Left lobe of liver (tissue), 2 donors: ENCODE results near the gene RARRES2. TPM values are rescaled to one million over a fixed set of nuclear protein-coding genes. Genes with fewer than 3 reads are reported as not detected.

ENCODE experiments used
- ATAC-seq: fragments of 200-7000 bp; cut with Tn5 transposase; one replicate; pipeline ENCODE4 v1.9.1; 2020; ENCODE audit warnings: mild to moderate bottlenecking, moderate library complexity
- DNase-seq: peaks from one replicate; pipeline ENCODE4 v3.0.0-alpha.2; 2020; ENCODE audit warnings: low spot score
- total RNA-seq: library from RNA; stranded (reverse); gene quantifications from one replicate; pipeline ENCODE4 v1.2.1, GENCODE V29; 2021
- donor health status: DM: no; HTN: no; CAD: no; lungs with moderate emphysema.
- donor health status: DM: no; HTN: yes; CAD: no.

The RARRES2 gene
- total RNA-seq, 1 donor from 2014 or later, result 852 TPM

- ATAC-seq (no peak), DNase-seq (no peak)
These were observed 2.0 kb downstream of the RARRES2 start for GRCh38 chr7:150339409-150339809.

DNA sequence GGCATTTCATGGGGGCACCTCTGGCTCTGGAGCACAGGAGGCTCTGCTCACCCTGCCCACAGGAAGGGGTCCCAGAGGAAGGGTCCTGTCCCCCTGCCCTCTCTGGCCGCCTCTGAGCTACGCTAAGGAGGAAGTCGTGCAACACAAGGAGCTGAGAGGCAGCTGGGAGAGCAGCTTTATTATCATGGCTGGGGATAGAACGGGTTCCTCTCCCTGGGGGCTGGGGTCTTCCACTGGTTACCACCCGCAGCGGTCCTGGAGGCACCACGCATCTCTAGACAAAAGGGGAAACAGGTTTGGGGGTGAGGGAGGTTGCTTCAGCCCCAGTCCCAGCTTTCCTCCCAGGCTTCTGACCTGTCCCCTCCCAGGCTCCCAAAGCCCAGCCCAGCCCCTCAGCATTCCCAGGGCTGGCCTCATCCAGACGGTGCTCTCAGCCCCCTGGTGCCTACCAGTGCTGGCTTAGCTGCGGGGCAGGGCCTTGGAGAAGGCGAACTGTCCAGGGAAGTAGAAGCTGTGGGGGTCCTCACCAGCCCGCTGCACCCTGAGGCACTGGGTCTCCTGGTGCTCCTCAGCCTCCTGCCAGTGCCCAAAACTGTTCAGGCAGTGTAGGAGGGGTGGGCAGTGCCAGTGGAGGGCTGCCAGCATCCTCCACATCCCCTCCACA, 3.1 kb downstream of the RARRES2 start:
- no peak for DNase-seq
- no peak for ATAC-seq

DNA sequence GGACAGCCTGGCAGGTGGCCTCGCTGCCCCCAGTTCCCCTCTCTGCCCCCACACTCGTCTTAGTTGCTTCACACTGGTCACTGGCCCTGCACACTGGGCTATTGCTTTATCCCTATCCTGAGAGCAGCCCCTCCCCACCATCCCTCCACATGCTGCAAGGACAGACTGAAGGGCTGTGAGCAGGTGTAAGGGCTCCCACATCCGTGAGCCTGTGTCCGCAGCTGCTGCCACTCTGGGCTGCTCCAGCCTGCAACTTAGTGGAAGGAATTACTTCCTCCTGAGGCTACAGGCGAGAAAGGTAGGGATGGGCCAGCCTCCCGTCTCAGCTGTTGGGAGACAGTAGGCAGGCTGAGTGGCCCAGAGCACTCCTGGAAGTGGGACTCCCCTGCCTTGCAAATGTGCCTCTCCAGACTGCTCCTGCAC, 3.8 kb downstream of the RARRES2 start:
- ATAC-seq (no peak), DNase-seq (no peak)

DNA sequence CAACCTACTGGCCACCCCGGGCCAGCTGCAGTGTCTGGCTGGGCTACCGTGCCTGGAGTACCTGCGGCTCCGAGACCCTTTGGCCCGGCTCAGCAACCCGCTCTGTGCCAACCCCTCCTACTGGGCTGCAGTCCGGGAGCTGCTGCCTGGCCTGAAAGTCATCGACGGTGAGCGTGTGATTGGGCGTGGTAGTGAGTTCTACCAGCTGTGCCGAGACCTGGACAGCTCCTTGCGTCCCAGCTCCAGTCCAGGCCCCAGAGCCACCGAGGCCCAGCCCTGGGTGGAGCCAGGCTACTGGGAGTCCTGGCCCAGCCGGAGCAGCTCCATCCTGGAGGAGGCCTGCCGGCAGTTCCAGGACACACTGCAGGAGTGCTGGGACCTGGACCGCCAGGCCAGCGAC, 4.2 kb downstream of the RARRES2 start:
- ATAC-seq (peak; percentile 52), DNase-seq (peak; percentile 82)

DNA sequence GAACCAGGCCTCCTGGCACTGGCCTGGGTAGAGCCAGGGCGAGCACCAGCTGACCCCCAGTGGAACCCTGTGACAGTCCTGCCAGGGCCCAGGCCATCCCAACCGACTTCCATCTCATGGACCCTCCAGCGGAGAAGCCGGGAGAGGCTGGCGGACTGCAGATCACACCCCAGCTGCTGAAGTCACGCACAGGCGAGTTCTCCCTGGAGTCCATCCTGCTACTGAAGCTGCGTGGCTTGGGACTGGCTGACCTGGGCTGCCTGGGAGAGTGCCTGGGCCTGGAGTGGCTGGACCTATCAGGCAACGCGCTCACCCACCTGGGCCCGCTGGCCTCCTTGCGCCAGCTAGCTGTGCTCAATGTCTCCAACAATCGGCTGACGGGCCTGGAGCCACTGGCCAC, 4.7 kb downstream of the RARRES2 start:
- DNase-seq (no peak), ATAC-seq (peak; percentile 4)

- ATAC-seq (peak; percentile 55), DNase-seq (peak; percentile 84)
These were observed 5.7 kb downstream of the RARRES2 start for GRCh38 chr7:150335774-150336112.

GRCh38 chr7:150335108-150335773, 6.2 kb downstream of the RARRES2 start:
- DNase-seq (no peak), ATAC-seq (peak; percentile 40)

GRCh38 chr7:150334108-150334507, 7.3 kb downstream of the RARRES2 start:
- DNase-seq, result no peak

DNA sequence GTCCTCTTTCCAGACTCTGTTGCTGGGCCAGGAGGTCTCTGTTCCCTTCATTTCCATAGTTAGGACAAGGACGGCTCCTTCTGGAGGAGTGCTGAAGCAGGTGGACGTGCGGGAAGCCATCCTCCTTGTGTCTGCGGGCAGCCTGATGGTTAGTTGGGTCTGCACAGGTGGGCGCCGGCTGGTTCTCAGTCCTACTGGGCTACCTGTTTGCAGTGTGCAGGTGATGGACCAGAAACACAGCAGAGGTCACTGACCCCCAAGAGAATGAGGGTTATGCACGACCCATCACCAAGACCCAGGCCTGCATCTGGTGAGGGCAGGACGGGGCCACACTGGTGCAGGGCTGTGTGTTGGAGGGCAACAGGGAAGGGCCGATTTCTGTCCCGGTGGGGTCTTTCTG, 7.8 kb downstream of the RARRES2 start:
- DNase-seq (no peak), ATAC-seq (no peak)

More at GRCh38 chr7:150334108-150334507, 7.3 kb downstream of the RARRES2 start:
- ATAC-seq, result no peak

DNA sequence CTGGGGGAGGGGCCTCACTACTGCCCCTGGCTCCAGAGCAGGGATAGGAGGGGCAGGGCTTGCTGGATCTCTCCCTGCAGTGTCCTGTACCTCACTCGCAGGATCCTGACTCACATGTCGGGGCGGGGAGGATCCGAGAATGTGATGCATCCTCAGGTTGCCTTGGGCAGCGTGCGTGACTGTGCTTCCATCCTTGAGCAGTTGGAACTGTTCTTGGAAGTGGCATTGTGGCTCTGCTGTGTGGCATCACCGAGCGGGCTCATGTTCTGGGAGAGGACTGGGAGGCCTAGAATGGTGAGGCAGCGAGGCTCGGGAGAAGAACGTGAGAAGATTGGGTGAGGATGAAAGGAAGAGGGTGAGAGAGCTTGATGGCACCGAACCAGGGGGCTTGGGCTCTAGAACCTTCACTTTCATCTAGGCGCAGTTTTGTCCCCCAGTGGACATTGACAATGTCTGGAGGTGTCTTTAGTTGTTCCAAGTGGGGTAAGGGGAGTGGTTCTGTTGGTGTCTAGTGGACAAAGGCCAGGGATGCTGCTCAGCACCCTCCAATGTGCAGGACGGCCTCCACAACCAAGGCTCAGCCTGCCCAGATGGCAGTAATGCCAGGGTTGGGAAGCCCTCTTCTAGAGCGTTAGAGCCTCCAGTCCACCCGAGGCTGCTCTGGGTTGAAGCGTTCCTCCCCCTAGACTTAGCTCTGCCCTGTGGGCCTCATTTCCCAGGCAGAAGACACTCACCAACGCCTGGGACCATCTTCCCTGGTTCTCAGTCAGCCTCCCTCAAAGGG, 8.4 kb downstream of the RARRES2 start:
- ATAC-seq, result no peak

DNA sequence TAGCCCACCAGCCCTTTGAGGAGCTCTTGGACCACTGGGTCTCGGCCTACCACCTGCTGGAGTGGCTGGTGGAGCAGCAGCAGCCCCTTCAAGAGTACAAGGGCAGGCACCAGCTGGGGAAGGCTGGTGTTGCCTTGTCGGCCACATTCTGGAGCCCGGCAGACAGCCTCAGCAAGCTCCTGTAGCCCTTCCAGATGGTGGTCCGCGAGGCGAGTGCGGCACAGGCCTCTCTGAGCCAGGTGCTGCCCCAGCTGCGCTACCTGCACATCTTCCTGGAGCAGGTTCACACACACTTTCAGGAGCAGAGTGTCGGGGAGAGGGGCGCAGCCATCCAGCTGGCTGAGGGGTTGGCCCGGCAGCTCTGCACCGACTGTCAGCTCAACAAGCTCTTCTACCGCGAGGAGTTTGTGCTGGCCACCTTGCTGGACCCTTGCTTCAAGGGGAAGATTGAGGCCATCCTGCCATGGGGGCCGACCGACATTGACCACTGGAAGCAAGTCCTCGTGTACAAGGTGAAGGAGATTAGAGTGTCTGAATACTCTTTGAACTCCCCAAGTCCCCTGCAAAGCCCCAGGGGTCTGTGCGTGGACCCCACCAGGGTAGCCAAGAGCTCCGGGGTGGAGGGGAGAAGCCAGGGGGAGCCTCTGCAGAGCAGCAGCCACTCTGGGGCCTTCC, 11.1 kb downstream of the RARRES2 start:
- DNase-seq (no peak), ATAC-seq (no peak)

More for the DNA sequence above, 8.4 kb downstream of the RARRES2 start:
- no peak for DNase-seq

DNA sequence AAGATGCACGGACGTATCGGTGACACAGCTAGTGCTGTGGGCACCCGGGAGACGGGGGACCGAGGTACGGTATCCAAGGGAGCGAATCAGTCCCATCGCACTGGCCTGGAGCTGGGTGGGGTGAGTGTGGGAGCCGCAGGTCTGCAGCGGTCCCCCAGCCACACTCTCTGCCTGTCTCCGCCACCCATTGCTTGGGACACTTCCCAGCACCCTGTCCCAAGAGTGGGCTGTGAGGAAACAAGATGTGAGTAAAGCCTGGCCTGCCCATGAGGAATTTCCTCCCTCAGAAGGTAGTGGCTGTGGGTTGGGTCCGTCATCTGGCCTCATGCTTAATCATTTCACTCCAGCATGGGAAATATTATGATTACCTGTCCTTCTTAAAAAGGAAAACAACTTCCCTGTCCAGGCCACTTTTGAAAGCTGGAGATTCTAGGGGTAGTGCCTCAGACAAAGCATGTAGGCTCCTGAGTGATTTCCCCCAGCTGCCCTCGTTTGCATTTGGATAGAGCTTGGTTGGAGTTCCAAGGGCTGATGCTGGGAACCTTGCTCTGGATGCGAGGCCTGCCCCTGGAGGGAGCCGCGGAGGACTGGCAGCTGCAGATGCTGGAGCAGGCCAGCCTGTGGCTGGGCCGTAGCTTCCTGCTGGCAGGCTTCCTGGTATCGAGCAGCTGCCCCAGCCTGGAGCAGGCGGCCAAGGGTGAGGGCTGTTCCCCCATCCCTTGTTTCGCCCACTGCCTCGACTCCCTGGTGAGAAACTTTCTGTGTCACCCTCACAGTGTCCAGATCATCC, 11.9 kb downstream of the RARRES2 start:
- peak; percentile 68 for ATAC-seq
- no peak for DNase-seq

DNA sequence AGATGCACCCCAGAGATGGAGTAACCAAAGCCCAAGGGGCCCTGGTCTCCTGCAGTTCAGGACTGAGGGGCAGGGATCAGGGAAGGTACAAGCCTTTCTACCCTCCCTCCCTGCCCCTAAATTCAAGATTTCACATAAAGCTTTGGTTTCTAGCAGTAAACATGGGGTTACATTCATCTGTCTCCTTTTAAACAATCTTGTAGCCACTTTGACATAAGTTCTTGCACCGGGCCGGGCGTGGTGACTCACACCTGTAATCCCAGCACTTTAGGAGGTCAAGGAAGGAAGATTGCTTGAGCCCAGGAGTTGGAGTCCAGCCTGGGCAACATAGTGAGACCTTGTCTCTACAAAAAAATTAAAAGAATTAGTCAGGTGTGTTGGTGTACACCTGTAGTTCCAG, 14.1 kb downstream of the RARRES2 start:
- DNase-seq (no peak), ATAC-seq (no peak)

DNA sequence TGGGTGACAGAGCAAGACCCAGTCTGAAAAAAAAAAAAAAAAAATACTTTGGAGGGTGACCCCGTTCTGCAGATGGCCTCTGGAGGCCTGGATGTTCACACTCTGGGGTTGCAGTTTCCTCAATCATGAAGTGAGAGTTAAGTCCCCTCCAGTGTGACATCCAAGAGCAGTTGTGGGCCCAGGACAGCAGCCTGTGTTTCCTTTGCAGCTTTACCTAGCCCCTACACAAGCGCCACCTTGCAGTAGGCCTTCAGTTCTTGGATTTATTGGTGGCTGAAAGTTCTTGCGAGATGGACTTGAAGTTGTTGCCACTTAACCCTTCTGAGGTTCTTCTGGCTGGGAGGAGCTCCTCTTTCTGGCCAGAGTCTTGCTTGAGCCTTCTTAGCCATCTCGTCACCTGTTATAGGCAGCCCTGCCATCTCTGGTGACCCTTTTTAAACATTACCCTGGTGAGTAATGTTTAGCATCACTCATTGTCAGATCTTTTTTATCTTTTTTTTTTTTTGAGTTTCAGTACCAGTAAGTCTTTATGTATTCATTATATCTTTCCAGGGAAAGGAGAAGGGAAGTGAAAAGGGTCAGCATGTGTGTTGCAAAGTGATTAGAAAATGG, 14.7 kb downstream of the RARRES2 start:
- ATAC-seq (no peak), DNase-seq (no peak)

- ATAC-seq (no peak), DNase-seq (no peak)
These were observed 15.5 kb downstream of the RARRES2 start for GRCh38 chr7:150325901-150326300.

DNA sequence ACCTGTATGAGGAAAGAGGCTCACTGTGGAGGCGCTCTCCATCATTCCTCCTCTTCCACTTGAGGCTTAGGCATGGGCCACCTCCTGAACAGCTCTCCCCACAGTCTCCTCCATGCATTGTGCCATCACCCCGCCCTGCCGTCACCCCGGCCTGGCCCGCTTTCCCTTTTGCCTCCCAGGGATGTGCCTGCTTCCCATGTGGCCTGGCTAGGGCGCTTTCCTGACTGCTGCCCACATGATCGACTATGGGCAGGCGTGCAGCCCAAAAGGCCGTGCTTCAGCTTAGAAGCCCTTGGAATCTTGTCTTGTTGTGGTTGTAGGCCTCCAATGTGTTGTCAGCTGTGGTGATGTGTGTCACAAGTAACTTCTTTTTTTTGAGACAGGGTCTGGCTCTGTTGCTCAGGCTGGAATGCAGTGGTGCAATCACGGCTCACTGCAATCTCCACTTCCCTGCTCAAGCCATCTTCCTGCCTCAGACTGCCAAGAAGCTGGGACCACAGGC, 16.3 kb downstream of the RARRES2 start:
- peak; percentile 29 for ATAC-seq
- no peak for DNase-seq

- ATAC-seq (peak; percentile 52), DNase-seq (no peak)
These were observed 17.0 kb downstream of the RARRES2 start for GRCh38 chr7:150324373-150324961.

- DNase-seq, result no peak
- peak; percentile 33 for ATAC-seq
These were observed 17.6 kb downstream of the RARRES2 start for GRCh38 chr7:150323682-150324372.
